Fibroblast of lung (primary cell): ENCODE results near the gene SPATA20. TPM values are rescaled to one million over a fixed set of nuclear protein-coding genes. Genes with fewer than 3 reads are reported as not detected.

Experiments used
- DNase-seq, 2 donors: peaks; one replicate each; pipeline versions ENCODE4 v3.0.0 to v3.0.0-alpha.2; 2010; ENCODE audit warnings: low read depth in 2 of 2
- H2AFZ ChIP-seq: 2 replicates; pipeline ENCODE4 v1.5.1; 2012; ENCODE audit warnings: low read length, control low read depth, inconsistent platforms
- H3K27ac ChIP-seq: 2 replicates; pipeline ENCODE4 v1.5.1; 2011; ENCODE audit warnings: low read length, control low read depth; ENCODE audit not compliant: insufficient read depth
- H3K27me3 ChIP-seq: 2 replicates; pipeline ENCODE4 v1.5.1; 2011; ENCODE audit warnings: mild to moderate bottlenecking, low read length; ENCODE audit not compliant: control insufficient read depth, insufficient read depth
- H3K36me3 ChIP-seq: 2 replicates; pipeline ENCODE4 v1.5.1; 2011; ENCODE audit warnings: low read length; ENCODE audit not compliant: control insufficient read depth, insufficient read depth
- H3K4me1 ChIP-seq: 2 replicates; pipeline ENCODE4 v1.5.1; 2011; ENCODE audit warnings: low read length; ENCODE audit not compliant: control insufficient read depth, insufficient read depth; ENCODE audit errors: extremely low read depth
- H3K4me2 ChIP-seq: 2 replicates; pipeline ENCODE4 v1.5.1; 2011; ENCODE audit warnings: low read length, control low read depth; ENCODE audit not compliant: insufficient read depth; ENCODE audit errors: extremely low read depth
- H3K4me3 ChIP-seq, 4 experiments: fragments of 200-600 bp in 1 of 4; sonication (generic) in 1 of 4; replicated peaks in 1 of 4; 2 replicates each; pipeline ENCODE4 v1.5.1; 2011 to 2016; ENCODE audit warnings: low read length in 4 of 4, low read depth in 3 of 4, mild to moderate bottlenecking in 3 of 4, control low read depth in 2 of 4, inconsistent platforms in 1 of 4, mixed read lengths in 1 of 4; ENCODE audit not compliant: insufficient read depth in 1 of 4; ENCODE audit errors: control extremely low read depth in 1 of 4
- H3K79me2 ChIP-seq: 2 replicates; pipeline ENCODE4 v1.5.1; 2012; ENCODE audit warnings: mild to moderate bottlenecking, low read length, inconsistent platforms; ENCODE audit not compliant: control insufficient read depth, insufficient read depth
- H3K9ac ChIP-seq: 2 replicates; pipeline ENCODE4 v1.5.1; 2011; ENCODE audit warnings: mild to moderate bottlenecking, low read length, control low read depth; ENCODE audit not compliant: insufficient read depth
- H3K9me3 ChIP-seq: 2 replicates; pipeline ENCODE4 v1.5.1; 2012; ENCODE audit warnings: low read depth, low read length; ENCODE audit not compliant: control insufficient read depth, insufficient read depth
- H4K20me1 ChIP-seq: 2 replicates; pipeline ENCODE4 v1.5.1; 2011; ENCODE audit warnings: low read length; ENCODE audit not compliant: control insufficient read depth, insufficient read depth; ENCODE audit errors: extremely low read depth
- EZH2 ChIP-seq: IDR thresholded peaks from 2 replicates; pipeline ENCODE4 v1.5.1; 2012; ENCODE audit warnings: low read length, control low read depth, mild to moderate bottlenecking; ENCODE audit errors: missing control alignments
- polyA plus RNA-seq, 2 donors: library from polyadenylated mRNA; depleted of rRNA in 1 of 2; stranded (reverse) in 1 of 2; unstranded in 1 of 2; fragments of >200 nt; gene quantifications; 2 replicates each; pipeline ENCODE4 v1.2.1, GENCODE V29; 2011 to 2012; ENCODE audit warnings: missing spikeins in 1 of 2
- total RNA-seq: library from RNA; depleted of rRNA; stranded (reverse); fragments of >200 nt; gene quantifications from 2 replicates; pipeline ENCODE4 v1.2.1, GENCODE V29; 2014
- TF ChIP-seq, protein P1 (sequence below), 2 donors: IDR thresholded peaks in 1 of 2; conservative IDR thresholded peaks in 1 of 2; 1 replicate in 1 of 2; 2 replicates in 1 of 2; pipeline ENCODE4 v1.5.1; 2011 to 2012; ENCODE audit warnings: low read length in 2 of 2, control low read depth in 1 of 2, inconsistent platforms in 1 of 2, low read depth in 1 of 2, mild to moderate bottlenecking in 1 of 2

The SPATA20 gene
- total and polyA plus RNA-seq, 2 donors (not counting 1 experiment from before 2014, with no cell fraction given): 21.6 to 119 TPM

DNA sequence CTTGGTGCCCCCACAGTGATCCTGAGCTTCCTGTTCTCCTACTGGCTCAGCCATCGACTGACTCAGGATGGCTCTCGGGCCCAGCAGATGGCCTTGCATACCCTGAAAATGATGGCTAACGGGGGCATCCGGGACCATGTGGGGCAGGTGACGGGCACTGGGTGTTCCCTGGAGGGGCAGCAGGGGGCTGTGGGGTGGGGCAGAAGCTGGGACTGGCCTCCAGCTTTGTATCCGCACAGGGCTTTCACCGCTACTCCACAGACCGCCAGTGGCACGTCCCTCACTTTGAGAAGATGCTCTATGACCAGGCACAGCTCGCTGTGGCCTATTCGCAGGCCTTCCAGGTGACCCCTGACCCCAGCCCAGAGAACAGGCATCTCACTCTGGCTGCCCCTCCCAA lies 3.0 kb downstream of the SPATA20 start:
- Histone ChIP-seq H3K4me1 (peaks cover 4% of the 10 kb centered on the region), H3K4me2 (no peak overlapping the region), H2AFZ (no peak overlapping the region), H3K79me2 (peaks cover 3% of the 10 kb centered on the region), H4K20me1 (no peaks in the 10 kb centered on the region), H3K4me3 (no peak overlapping the region), H3K9me3 (no peaks in the 10 kb centered on the region), H3K27ac (no peak overlapping the region), H3K27me3 (no peaks in the 10 kb centered on the region), H3K36me3 (peaks cover 8% of the 10 kb centered on the region), H3K9ac (no peak overlapping the region)
- TF ChIP-seq, protein P1, sequence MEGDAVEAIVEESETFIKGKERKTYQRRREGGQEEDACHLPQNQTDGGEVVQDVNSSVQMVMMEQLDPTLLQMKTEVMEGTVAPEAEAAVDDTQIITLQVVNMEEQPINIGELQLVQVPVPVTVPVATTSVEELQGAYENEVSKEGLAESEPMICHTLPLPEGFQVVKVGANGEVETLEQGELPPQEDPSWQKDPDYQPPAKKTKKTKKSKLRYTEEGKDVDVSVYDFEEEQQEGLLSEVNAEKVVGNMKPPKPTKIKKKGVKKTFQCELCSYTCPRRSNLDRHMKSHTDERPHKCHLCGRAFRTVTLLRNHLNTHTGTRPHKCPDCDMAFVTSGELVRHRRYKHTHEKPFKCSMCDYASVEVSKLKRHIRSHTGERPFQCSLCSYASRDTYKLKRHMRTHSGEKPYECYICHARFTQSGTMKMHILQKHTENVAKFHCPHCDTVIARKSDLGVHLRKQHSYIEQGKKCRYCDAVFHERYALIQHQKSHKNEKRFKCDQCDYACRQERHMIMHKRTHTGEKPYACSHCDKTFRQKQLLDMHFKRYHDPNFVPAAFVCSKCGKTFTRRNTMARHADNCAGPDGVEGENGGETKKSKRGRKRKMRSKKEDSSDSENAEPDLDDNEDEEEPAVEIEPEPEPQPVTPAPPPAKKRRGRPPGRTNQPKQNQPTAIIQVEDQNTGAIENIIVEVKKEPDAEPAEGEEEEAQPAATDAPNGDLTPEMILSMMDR (conservative IDR thresholded peaks at IDR 0.05 in 1 of 2, IDR thresholded peaks at IDR 0.05 in 1 of 2; ENCODE audit: low read depth in 1 of 2, low read length in 2 of 2): no peak
- TF ChIP-seq EZH2: no peak
- DNase-seq: no peak

DNA sequence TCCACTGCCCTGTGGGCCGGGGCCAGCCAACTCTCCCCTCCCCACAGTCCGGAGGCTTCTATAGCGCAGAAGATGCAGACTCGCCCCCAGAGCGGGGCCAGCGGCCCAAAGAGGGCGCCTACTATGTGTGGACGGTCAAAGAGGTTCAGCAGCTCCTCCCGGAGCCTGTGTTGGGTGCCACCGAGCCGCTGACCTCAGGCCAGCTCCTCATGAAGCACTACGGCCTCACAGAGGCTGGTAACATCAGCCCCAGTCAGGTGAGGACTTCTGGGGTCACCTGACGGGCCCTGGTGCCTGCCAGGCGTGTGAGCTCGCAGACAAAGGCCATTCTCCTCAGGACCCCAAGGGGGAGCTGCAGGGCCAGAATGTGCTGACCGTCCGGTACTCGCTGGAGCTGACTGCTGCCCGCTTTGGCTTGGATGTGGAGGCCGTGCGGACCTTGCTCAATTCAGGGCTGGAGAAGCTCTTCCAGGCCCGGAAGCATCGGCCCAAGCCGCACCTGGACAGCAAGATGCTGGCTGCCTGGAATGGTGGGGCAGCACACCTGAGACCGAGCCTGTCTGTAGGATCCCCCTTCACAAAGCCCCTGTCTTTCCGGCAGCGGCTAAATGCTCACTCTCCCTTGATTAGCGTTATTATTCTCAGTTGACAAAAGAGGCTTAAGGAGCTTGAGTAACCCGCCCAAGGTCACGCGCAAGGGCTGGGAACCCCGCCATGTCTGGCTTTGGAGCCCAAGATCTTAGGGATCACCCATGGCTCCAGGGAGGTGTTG lies 3.9 kb downstream of the SPATA20 start:
- TF ChIP-seq, protein P1 (conservative IDR thresholded peaks at IDR 0.05 in 1 of 2, IDR thresholded peaks at IDR 0.05 in 1 of 2; ENCODE audit: low read depth in 1 of 2, low read length in 2 of 2): peak; percentile 85 to 93
- no peak for TF ChIP-seq EZH2
- H2AFZ ChIP-seq: no peak overlapping the region
- H3K4me3 ChIP-seq: no peak overlapping the region
- H3K27me3 ChIP-seq: no peaks in the 10 kb centered on the region
- H3K9me3 ChIP-seq: no peaks in the 10 kb centered on the region
- H3K4me1 ChIP-seq: peaks cover 4% of the 10 kb centered on the region
- peak; percentile 72 to 91 for DNase-seq
- H3K4me2 ChIP-seq: no peak overlapping the region
- H3K9ac ChIP-seq: no peak overlapping the region
- H3K36me3 ChIP-seq: peaks cover 10% of the 10 kb centered on the region
- H4K20me1 ChIP-seq: no peaks in the 10 kb centered on the region
- peaks cover 3% of the 10 kb centered on the region for H3K79me2 ChIP-seq
- no peak overlapping the region for H3K27ac ChIP-seq

DNA sequence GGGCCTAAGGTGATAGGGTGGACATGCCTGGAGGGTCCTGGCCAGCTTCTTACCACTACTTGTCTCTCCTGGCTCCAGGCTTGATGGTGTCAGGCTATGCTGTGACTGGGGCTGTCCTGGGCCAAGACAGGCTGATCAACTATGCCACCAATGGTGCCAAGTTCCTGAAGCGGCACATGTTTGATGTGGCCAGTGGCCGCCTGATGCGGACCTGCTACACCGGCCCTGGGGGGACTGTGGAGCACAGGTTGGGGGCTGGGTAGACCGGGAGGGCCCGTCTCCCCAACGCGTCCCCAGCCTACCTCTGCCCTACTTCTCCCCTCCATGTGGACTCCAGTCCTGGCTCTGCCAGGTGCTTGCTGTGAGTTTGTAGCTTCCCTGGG lies 4.5 kb downstream of the SPATA20 start:
- no peaks in the 10 kb centered on the region for H3K9me3 ChIP-seq
- TF ChIP-seq, protein P1 (conservative IDR thresholded peaks at IDR 0.05 in 1 of 2, IDR thresholded peaks at IDR 0.05 in 1 of 2; ENCODE audit: low read depth in 1 of 2, low read length in 2 of 2): no peak
- no peak for TF ChIP-seq EZH2
- DNase-seq: no peak
- H3K27ac ChIP-seq: no peak overlapping the region
- H3K79me2 ChIP-seq: peaks cover 3% of the 10 kb centered on the region
- H4K20me1 ChIP-seq: no peaks in the 10 kb centered on the region
- H3K27me3 ChIP-seq: no peaks in the 10 kb centered on the region
- peaks cover 4% of the 10 kb centered on the region for H3K4me1 ChIP-seq
- H3K36me3 ChIP-seq: peaks cover 10% of the 10 kb centered on the region
- no peak overlapping the region for H3K4me2 ChIP-seq
- no peak overlapping the region for H3K9ac ChIP-seq
- H2AFZ ChIP-seq: no peak overlapping the region
- H3K4me3 ChIP-seq: no peak overlapping the region
